ENCODE data around the gene TNP2. TPM values are rescaled to one million over a fixed set of nuclear protein-coding genes. Genes with fewer than 3 reads are reported as not detected.

The TNP2 gene
- total and polyA plus RNA-seq, 12 donors, result not detected

- intact Hi-C loops (cut with DNase I), result loop anchor here (10.0 kb wide), 2 partner anchors 101 to 119 kb away; no protein-coding TSS in a partner anchor
- H3K9me3 ChIP-seq (replicated peaks in 1 of 3), result no peaks in the 10 kb centered on the region
- WGBS, 4 donors, result 58 to 69% (median 64%) methylated on average over 27 to 29 of the region's 29 CpGs
- peak overlapping the region in 1 of 5 donors; percentile 96 for H3K27ac ChIP-seq
- no peak for TF ChIP-seq CTCF (IDR thresholded peaks at IDR 0.05)
- TF ChIP-seq POLR2A (IDR thresholded peaks at IDR 0.05), result no peak
- H3K36me3 ChIP-seq (replicated peaks in 1 of 2), result no peaks in the 10 kb centered on the region
- no peaks in the 10 kb centered on the region for H3K27me3 ChIP-seq
- H3K4me3 ChIP-seq, result peak overlapping the region in 1 of 4 donors; percentile 93
- H3K4me1 ChIP-seq (replicated peaks in 1 of 2), result peaks cover 0 to 30% of the 10 kb centered on the region in 2 donors
- no peak for DNase-seq
These were observed 14.9 kb downstream of the TNP2 start for GRCh38 chr16:11253995-11254912.

GRCh38 chr16:11253009-11253994 is 15.8 kb downstream of the TNP2 start:
- Histone ChIP-seq H3K27ac (no peak overlapping the region), H3K4me1 (replicated peaks in 1 of 2) (peaks cover 0 to 21% of the 10 kb centered on the region in 2 donors), H3K27me3 (no peaks in the 10 kb centered on the region), H3K36me3 (replicated peaks in 1 of 2) (no peaks in the 10 kb centered on the region), H3K9me3 (replicated peaks in 1 of 3) (no peaks in the 10 kb centered on the region), H3K4me3 (peak overlapping the region in 1 of 4 donors; percentile 17)
- intact Hi-C loops (cut with DNase I), result loop anchor here (10.0 kb wide), 2 partner anchors 101 to 119 kb away; no protein-coding TSS in a partner anchor
- WGBS, 4 donors, result 87 to 95% (median 91%) methylated on average over 4 to 5 of the region's 5 CpGs
- TF ChIP-seq POLR2A (IDR thresholded peaks at IDR 0.05) (no peak), CTCF (IDR thresholded peaks at IDR 0.05) (no peak)
- DNase-seq, result no peak

- intact Hi-C loops (cut with DNase I), result loop anchor here (10.0 kb wide), 2 partner anchors 102 to 118 kb away; no protein-coding TSS in a partner anchor
- Histone ChIP-seq H3K36me3 (replicated peaks in 1 of 2) (no peaks in the 10 kb centered on the region), H3K27me3 (no peaks in the 10 kb centered on the region), H3K27ac (no peak overlapping the region), H3K9me3 (replicated peaks in 1 of 3) (no peaks in the 10 kb centered on the region), H3K4me3 (no peak overlapping the region), H3K4me1 (replicated peaks in 1 of 2) (peaks cover 0 to 20% of the 10 kb centered on the region in 2 donors)
- 89 to 97% (median 90%) methylated on average over 8 of the region's 8 CpGs for WGBS, 4 donors
- DNase-seq, result no peak
- TF ChIP-seq POLR2A (IDR thresholded peaks at IDR 0.05), result no peak
- no peak for TF ChIP-seq CTCF (IDR thresholded peaks at IDR 0.05)
These were observed 16.6 kb downstream of the TNP2 start for GRCh38 chr16:11252482-11252931.
